COLO829 (cell line): ENCODE measurements around the gene TFPI.
"Not testable (repeated sequence)": the region's sequence is repeated elsewhere in the genome, so short reads cannot be mapped to it uniquely, and the experiment has no call there.

Source experiments
- DNase-seq: peaks from one replicate; pipeline ENCODE4 v3.0.0; 2012; ENCODE audit warnings: low spot score

The TFPI gene

DNA sequence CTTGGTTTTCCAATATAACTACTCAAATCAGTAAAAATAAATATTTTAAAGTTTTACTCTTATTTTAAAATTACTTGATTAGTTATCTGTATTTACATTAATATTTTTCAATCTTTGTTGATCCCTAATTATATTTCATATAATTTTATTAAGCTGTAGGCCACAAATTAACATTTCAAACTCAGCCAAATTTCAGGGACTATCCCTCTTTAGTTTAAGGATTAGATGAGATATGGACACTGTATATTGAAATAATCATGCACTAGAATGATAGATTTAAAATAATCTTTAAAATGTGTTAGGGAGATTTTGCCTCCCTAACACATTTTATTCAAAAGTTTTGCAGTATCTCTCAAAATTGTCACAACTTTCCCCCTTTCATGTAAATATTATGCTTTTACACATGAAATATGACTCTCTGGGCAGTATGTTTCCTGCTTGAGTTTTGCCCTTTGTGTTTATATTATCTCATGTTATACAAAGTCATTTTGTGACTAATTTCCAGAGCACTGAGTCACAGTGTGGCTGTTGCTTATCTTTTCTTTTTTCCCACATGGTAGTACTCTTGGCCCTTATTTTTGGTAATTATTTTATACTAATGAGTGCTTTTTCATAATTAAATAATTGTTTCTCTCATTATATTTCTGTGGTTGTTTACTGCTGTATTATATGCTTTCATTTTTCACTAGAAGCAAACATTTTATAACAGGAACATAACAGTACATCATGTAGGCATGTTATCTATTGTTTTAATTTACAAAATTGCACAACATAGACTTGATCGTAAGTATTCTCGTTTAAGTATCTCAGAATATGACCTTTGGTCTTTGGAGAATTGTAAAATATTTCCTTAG, 1.2 kb downstream of the TFPI start:
- DNase-seq, result no peak

DNA sequence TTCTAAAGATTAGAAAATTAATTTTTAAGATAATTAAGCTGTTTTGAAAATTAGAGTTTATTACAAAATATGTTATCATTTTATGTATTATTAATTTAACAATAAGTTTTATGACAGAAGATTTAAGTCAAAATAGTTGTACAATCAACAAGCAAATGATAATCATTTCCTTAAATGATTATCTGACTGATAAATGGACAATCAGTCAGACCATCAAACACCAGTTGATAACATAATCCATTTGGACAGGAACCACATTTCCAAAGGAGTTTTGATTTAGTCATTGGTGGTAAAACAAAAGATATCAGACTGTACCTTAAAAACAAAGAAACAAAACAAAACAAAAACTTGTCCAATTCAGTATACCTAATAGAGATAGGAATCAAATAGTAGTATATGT, 1.9 kb downstream of the TFPI start:
- no peak for DNase-seq

DNA sequence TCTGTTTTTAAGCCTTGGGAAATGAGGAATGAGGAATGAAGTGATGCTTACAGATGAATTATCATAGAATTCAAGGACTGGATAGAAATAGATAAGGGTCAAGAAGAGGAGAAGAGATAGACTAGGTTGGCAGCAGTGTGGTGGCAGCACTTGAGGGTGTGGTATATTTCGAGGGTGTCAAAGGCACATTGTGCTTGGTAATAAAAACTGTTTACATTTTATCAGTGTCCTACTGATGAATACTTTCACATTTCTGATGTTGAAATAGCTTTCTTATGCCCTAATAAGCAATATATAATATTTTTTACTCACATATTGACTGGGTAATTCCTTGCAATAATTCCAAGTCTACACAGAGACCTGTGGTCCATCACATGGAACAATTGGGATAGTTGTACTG, 3.4 kb downstream of the TFPI start:
- DNase-seq, result no peak

DNA sequence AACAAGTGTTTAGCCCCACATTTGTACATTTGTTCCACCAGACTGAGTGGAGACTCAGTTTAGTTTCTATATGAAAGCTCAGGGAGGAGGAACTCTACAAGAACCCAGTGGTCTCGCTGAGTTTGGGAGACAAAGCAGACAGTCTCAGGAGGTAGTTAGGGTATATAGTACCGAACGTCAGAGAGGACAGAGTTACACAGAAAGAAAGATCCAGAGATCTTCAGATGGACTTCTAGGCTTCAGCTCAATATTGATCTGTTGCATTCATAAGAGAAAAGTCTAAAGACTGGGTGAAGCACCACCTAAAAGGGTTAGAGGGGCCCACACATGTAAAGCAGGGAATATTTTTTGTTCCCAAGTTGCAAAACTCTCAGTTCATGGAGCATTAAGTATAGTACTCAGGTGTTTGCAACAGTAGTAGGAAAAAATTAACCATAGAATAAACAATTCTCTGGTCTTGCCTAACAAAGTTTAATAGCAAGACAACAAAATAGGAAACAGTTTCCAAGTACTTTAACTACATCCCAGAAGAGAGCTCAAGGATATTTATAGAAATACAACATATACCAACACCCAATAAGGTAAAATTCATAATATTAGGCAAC, 4.2 kb downstream of the TFPI start:
- no peak for DNase-seq

DNA sequence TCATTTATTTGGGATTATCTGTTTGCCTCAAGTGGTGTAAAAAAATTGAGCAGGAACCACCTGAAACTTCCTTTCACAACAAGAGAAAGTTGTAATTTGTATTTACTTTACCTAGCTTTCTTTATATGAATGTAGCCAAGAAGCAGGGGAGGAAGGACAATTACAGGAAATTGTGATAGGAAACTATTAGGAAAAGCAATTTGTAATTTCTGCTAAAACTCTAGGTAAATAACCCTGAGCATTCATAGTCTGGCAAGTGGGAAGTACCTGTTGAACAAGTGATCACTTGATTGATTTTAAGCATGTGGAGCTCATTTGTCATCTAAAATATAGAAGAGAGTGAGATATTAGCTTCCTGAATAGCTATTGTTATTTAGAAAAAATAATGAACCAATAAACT, 5.0 kb downstream of the TFPI start:
- no peak for DNase-seq

DNA sequence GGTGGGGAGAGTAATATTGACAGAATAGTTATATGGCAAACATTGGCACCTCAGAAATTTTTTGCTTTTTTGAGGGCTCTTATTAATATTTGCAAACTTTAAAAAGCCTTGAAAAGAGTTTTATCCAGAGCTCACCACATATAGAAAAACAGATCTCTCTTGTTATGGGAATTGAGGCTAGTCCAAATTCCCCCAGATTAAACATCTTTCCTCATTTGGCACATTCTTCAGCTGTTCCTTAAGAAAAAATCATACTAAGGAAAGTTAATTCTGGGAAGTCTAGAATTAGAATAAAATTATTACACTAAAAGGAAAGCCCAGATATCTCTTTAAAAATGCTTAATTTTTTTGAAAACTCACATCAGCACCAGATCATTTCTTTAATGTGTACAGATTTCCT, 5.6 kb downstream of the TFPI start:
- no peak for DNase-seq

DNA sequence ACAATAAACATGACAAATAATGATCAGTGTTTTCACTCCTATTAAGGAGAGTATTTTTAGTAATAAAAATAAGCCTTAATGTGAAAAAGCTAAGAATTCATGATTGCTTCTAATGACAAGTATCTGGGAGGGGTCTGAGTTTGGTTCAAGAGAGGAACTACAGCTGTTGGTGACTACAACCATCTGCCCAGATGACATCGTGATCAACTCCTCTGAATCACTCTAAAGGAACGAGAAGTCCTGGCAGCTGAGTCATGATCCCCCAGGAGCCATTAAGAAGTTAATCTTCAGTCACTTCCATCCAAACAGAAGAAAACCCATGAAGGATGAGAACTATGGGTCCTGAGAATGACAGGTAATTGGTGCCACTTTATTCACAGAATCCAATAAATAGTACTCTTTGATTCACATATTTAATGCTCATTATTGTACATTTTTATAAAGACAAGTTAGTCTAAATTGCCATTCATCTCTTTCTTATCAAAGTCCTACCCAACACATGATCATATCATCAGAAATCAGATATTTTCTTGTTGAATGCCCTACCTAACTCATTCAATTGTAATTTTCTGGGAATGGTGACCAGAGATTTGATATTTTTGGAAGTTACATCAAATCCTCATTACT, 6.8 kb downstream of the TFPI start:
- peak; percentile 24 for DNase-seq

DNA sequence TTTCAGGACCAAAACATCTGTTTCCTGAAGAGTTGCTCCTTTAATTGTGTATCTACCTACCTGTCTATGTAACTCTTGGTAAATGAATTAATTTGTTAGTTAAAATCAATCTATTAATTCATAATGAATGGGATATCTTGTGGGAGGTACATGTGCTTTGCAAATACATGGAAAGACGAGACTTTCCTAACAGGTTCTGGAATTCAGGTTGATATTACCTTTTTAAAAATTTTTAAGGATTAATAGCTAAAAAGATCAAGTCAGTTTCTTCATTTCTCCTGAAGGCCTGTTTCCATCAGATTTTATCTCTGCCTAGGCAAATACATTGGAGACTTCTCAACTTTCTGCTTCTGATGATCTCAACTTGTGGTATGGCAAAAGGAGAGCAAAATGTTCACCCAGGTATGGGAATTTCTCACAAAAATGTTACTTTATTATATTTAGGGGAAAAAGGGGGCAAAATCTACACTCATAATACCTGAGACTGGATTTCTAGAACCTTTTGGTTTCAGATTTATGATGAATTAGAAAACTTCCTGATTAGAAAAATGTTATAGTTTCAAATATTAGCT, 7.4 kb downstream of the TFPI start:
- no peak for DNase-seq

DNA sequence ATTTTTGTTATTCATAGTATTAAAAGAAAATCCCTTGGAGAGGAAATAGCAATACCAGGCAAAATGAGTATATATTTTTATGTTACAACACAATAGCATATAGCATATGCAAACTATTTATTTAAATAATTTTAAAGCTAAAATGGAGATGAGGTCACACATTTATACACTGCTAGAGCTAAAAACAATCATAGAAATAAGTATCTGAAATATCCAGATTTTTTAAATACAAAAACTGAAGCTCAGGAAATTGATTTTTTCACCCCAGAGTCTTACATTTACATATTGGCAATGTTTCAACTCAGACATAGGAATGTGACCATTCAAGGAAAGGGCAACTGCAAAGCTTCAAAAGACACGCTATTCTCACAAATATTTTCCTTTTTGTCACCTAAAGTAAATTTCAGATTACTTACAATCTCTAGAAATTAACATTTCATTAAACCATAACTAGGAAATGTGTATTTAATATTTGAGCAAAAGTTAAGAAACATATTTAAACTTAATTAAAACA, 8.9 kb downstream of the TFPI start:
- DNase-seq, result peak; percentile 13

DNA sequence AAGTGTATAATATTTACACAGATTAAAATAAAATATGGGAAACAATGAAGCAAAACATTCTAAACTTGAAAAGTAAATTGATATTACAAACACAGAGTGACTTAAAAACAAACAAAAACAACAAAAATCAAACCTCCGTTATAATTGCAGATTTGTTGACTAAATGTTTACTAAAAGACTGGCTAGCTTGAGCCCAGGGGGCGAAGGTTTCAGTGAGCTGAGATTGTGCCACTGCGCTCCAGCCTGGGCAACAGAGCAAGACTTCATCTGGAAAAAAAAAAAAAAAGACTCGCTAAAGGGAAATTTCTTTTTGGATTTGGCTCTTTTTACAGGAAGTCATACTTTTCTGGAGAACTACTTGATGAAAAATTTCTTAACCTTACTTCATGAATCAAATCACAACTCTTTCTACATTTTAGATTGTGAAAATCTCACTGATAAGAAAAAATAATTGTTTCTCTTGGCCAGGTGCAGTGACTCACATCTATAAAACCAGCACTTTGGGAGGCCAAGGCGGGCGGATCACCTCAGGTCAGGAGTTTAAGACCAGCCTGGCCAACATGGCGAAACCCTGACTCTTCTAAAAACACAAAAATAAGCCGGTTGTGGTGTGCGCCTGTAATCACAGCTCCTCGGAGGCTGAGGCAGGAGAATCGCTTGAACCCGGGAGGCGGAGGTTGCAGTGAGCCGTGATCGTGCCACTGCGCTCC, 9.7 kb downstream of the TFPI start:
- no peak for DNase-seq

DNA sequence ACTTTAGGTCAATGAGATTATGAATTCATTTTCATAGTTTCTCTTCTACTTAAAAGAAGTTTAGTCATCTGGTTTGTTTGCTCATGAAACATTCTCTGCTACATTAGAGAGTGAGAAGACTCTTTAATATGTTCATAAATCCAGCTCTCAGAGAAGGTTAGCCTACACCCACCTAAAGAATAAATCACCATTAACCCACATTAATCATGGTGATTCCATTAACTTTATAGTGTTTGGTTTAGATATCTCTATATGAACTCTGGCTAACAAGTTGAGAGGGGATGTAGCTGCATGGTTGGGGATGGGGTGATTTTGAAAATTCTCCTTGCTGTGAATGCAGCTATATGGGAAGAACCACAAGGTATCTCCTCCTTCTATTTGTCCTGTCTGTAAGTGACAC, 10.7 kb downstream of the TFPI start:
- DNase-seq, result no peak

GRCh38 chr2:187542123-187542522, 12.1 kb downstream of the TFPI start:
- no peak for DNase-seq

DNA sequence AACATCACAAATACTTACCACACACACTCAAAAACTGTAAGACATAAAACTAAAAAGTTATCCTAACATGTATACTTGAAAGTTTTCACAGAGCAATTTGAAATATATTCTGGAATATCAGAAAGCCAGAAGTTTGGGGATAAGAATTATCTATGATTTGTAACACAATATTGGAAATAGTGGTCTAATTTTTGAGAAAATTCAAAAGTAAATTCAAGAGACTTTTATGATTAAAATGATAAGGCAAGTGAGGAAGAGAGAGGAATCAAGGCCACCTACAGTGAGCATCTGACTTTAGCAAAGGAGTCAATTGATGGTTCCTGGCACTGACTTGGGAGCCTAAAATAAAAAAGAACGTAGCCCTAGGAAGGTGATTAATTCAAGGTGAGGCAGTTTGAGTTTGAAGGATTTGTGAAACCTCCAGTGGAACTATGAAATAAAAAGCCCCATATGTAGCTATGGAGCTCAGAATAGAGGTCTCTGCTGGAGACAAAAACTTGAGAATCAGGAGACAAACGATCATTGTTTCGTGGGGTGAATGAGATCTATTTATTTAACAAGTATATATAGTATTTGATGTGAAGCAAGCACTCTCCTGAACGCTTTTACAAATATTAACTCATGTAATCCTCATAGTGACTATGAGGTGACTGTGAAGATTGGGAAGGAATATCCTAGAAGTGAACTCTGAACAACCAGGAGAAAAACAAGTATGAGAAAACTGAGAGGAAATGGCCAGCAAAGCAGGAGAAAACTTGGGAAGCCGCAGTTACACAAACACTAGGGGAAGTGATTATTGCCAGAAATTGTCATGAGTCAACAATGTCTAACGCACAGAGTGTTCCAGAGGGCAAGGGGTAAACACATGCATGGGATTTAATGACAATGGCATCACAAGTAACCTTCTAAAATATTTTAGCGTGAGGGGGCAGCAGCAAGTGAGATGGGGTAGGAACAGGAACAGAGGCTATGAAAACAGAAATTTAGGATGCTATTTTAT, 12.8 kb downstream of the TFPI start:
- peak; percentile 24 for DNase-seq

DNA sequence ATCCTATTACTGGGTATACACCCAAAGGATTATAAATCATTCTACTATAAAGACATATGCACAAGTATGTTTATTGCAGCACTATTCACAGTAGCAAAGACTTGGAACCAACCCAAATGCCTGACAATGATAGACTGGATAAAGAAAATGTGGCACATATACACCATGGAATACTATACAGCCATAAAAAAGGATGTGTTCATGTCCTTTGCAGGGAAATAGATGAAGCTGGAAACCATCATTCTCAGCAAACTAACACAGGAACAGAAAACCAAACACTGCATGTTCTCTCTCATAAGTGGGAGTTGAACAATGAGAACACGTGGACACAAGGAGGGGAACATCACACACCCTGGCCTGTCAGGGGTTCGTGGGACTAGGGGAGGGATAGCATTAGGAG, 16.0 kb downstream of the TFPI start:
- not testable (repeated sequence) for DNase-seq

DNA sequence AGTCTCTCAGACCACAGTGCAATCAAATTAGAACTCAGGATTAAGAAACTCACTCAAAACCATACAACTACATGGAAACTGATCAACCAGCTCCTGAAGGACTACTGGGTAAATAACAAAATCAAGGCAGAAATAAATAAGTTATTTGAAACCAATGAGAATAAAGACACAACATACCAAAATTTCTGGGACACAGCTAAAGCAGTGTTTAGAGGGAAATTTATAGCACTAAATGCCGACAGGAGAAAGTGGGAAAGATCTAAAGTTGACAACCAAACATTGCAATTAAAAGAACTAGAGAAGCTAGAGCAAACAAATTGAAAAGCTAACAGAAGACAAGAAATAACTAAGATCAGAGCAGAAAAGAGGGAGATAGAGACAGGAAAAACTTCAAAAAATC, 18.9 kb downstream of the TFPI start:
- not testable (repeated sequence) for DNase-seq

DNA sequence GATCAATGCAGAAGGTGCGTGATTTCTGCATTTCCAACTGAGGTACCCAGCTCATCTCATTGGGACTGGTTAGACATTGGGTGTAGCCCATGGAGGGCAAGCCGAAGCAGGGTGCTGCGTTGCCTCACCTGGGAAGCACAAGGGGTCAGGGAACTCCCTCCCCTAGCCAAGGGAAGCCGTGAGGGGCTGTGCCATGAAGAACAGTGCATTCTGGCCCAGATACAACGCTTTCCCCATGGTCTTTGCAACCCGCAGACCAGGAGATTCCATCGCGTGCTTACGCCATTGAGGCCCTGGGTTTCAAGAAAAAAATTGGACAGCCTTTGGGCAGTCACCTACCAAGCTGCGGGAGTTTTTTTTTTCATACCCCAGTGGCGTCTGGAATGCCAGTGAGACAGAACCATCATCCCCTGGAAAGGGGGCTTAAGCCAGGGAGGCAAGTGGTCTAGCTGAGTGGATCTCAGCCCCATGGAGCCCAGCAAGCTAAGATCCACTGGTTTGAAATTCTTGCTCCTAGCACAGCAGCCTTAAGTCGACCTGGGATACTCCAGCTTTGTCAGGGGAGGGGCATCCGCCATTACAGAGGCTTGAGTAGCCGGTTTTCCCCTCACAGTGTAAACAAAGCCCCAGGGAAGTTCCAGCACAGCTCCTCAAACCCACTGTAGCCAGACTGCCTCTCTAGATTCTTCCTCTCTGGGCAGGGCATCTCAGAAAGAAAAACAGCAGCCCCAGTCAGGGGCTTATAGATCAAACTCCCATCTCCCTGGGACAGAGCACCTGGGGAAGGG, 21.7 kb downstream of the TFPI start:
- DNase-seq, result no peak

DNA sequence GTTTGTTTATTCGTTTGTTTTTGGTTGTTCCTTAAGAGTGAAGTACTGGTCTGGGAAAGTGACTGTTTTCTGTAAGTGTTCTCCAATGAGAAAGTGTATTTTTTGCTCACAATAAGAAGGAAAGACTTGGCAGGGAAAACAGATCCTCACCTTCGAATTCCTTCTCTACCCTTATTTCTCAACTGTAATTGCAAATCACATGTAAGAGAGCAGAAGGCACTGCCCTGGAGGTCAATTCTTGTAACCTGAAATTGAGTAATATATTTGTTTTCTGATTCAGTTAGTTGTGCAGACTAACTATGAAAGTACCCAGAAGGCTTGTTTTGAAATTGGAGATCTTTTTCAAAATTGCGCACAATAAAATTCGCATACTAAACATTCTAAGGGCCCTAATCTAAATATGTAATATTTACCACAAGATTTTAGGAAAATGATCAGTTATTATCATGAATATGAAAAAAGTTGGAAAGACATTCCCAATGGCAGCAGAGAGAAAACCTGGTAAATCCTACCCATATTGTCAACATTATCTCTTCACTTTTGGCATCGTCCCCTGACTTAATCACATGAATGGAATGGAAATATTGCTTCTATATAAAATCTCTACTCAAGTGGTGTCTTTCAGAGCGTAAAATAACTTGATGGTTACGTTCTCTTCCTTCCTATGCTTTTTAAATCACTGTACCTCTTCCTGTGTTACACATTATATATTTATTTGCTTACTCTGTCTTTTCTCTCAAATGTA, 24.1 kb downstream of the TFPI start:
- DNase-seq, result no peak

- no peak for DNase-seq
These were observed 24.8 kb downstream of the TFPI start for GRCh38 chr2:187529248-187529976.

- DNase-seq, result no peak
These were observed 26.2 kb downstream of the TFPI start for GRCh38 chr2:187528042-187528441.
